OCI-LY3 (cell line): ENCODE data around the gene TMEM17.
"Not testable (repeated sequence)": the region's sequence is repeated elsewhere in the genome, so short reads cannot be mapped to it uniquely, and the experiment has no call there.

ENCODE experiments used
- CTCF ChIP-seq: fragments of 200-600, 300-600 bp; sonication (generic); IDR thresholded peaks from 2 replicates; pipeline ENCODE4 v1.5.1; 2014; ENCODE audit warnings: antibody characterized with exemption, low read length, low read depth
- EZH2phosphoT487 ChIP-seq: fragments of 200-600 bp; shearing (Covaris generic); IDR thresholded peaks from 2 replicates; pipeline ENCODE4 v1.6.1; 2018; ENCODE audit warnings: antibody characterized with exemption, mixed run types, low read depth

- TF ChIP-seq CTCF, EZH2phosphoT487: not testable (repeated sequence)
Measured at GRCh38 chr2:62535521-62535920, 29.5 kb upstream of the TMEM17 start.
